Hematopoietic multipotent progenitor cell (in vitro differentiated cells): ENCODE results near the gene HDLBP. TPM values are rescaled to one million over a fixed set of nuclear protein-coding genes. Genes with fewer than 3 reads are reported as not detected.
A peak's percentile ranks its signal among the peaks of the same experiment; 100 is the strongest.

Experiments
- DNase-seq, 3 donors: peaks; one replicate each; pipeline ENCODE4 v3.0.0-alpha.2; 2011 to 2015; ENCODE audit warnings: low read depth in 2 of 3, low spot score in 2 of 3
- total RNA-seq: library from RNA; depleted of rRNA; stranded (reverse); fragments of >200 nt; gene quantifications from one replicate; pipeline ENCODE4 v1.2.3, GENCODE V29; 2012

HDLBP gene
- total RNA-seq, 1 donor, result 198 TPM

GRCh38 chr2:241217320-241218031 lies 98.0 kb downstream of the HDLBP start:
- peak; percentile 31 to 60 (median 48) for DNase-seq

GRCh38 chr2:241216211-241216761 lies 99.2 kb downstream of the HDLBP start:
- no peak for DNase-seq

GRCh38 chr2:241215421-241215820 lies 100.1 kb downstream of the HDLBP start:
- no peak for DNase-seq

GRCh38 chr2:241214766-241215165 lies 100.7 kb downstream of the HDLBP start:
- no peak for DNase-seq

- DNase-seq, result no peak
Observed at GRCh38 chr2:241214209-241214608, 101.3 kb downstream of the HDLBP start.

- DNase-seq, result no peak
Observed at GRCh38 chr2:241213567-241213966, 101.9 kb downstream of the HDLBP start.

- DNase-seq, result no peak
Observed at GRCh38 chr2:241213041-241213440, 102.4 kb downstream of the HDLBP start.

- DNase-seq, result peak in 1 of 3 donors; percentile 25
Observed at GRCh38 chr2:241211276-241211675, 104.2 kb downstream of the HDLBP start.

- no peak for DNase-seq
Observed at GRCh38 chr2:241209271-241209670, 106.2 kb downstream of the HDLBP start.

- DNase-seq, result no peak
Observed at GRCh38 chr2:241208058-241208457, 107.4 kb downstream of the HDLBP start.

- DNase-seq, result no peak
Observed at GRCh38 chr2:241207641-241208040, 107.8 kb downstream of the HDLBP start.

GRCh38 chr2:241207151-241207550 lies 108.3 kb downstream of the HDLBP start:
- no peak for DNase-seq

- DNase-seq, result no peak
Observed at GRCh38 chr2:241205086-241205485, 110.4 kb downstream of the HDLBP start.

- DNase-seq, result no peak
Observed at GRCh38 chr2:241204490-241204889, 111.0 kb downstream of the HDLBP start.

- DNase-seq, result no peak
Observed at GRCh38 chr2:241204010-241204384, 111.5 kb downstream of the HDLBP start.

- no peak for DNase-seq
Observed at GRCh38 chr2:241203218-241204009, 112.1 kb downstream of the HDLBP start.

GRCh38 chr2:241202681-241203080 lies 112.8 kb downstream of the HDLBP start:
- DNase-seq, result no peak

GRCh38 chr2:241202268-241202585 lies 113.2 kb downstream of the HDLBP start:
- no peak for DNase-seq

GRCh38 chr2:241201445-241202267 lies 113.8 kb downstream of the HDLBP start:
- DNase-seq, result no peak

GRCh38 chr2:241200822-241201395 lies 114.6 kb downstream of the HDLBP start:
- peak in 2 of 3 donors; percentile 65 to 78 for DNase-seq
